C4-2B (cell line): ENCODE measurements around the gene PDZD2.

Source experiments
- CTCF ChIP-seq: fragments of 450-650 bp; conservative IDR thresholded peaks from 2 replicates; pipeline ENCODE4 v1.5.1; 2017; ENCODE audit warnings: mild to moderate bottlenecking
- ZFX ChIP-seq: fragments of 450-650 bp; IDR thresholded peaks from 2 replicates; pipeline ENCODE4 v1.6.1; 2017

GRCh38 chr5:31867219-31867618, 228.3 kb downstream of the PDZD2 start:
- no peak for TF ChIP-seq CTCF
- no peak for TF ChIP-seq ZFX
